ENCODE results near the gene CRIP2.

Gene CRIP2

GRCh38 chr14:105444859-105445258 is 29.8 kb upstream of the CRIP2 start:
- DNase-seq (ENCODE audit: low read depth in 3 of 3), result no peak

- no peak for DNase-seq (ENCODE audit: low read depth in 3 of 3)
Measured at GRCh38 chr14:105445290-105445689, 29.3 kb upstream of the CRIP2 start.

GRCh38 chr14:105445901-105446845 is 28.4 kb upstream of the CRIP2 start:
- no peak for DNase-seq (ENCODE audit: low read depth in 3 of 3)

GRCh38 chr14:105446971-105447370 is 27.6 kb upstream of the CRIP2 start:
- DNase-seq (ENCODE audit: low read depth in 3 of 3), result no peak

GRCh38 chr14:105447651-105448640 is 26.7 kb upstream of the CRIP2 start:
- DNase-seq (ENCODE audit: low read depth in 3 of 3), result no peak

GRCh38 chr14:105448706-105449111 is 25.9 kb upstream of the CRIP2 start:
- peak; percentile 18 to 40 (median 21) for DNase-seq (ENCODE audit: low read depth in 3 of 3)

- no peak for DNase-seq (ENCODE audit: low read depth in 3 of 3)
Measured at GRCh38 chr14:105449276-105450122, 25.1 kb upstream of the CRIP2 start.

GRCh38 chr14:105450123-105450505 is 24.5 kb upstream of the CRIP2 start:
- DNase-seq (ENCODE audit: low read depth in 3 of 3), result no peak

GRCh38 chr14:105450864-105451720 is 23.5 kb upstream of the CRIP2 start:
- DNase-seq (ENCODE audit: low read depth in 3 of 3), result no peak

- no peak for DNase-seq (ENCODE audit: low read depth in 3 of 3)
Measured at GRCh38 chr14:105452963-105453362, 21.7 kb upstream of the CRIP2 start.

- no peak for DNase-seq (ENCODE audit: low read depth in 3 of 3)
Measured at GRCh38 chr14:105453847-105454246, 20.8 kb upstream of the CRIP2 start.

GRCh38 chr14:105455086-105455640 is 19.5 kb upstream of the CRIP2 start:
- no peak for DNase-seq (ENCODE audit: low read depth in 3 of 3)

- no peak for DNase-seq (ENCODE audit: low read depth in 3 of 3)
Measured at GRCh38 chr14:105455766-105456660, 18.6 kb upstream of the CRIP2 start.

- no peak for DNase-seq (ENCODE audit: low read depth in 3 of 3)
Measured at GRCh38 chr14:105456736-105457617, 17.6 kb upstream of the CRIP2 start.

- DNase-seq (ENCODE audit: low read depth in 3 of 3), result no peak
Measured at GRCh38 chr14:105458010-105458409, 16.6 kb upstream of the CRIP2 start.

- no peak for DNase-seq (ENCODE audit: low read depth in 3 of 3)
Measured at GRCh38 chr14:105458571-105458970, 16.1 kb upstream of the CRIP2 start.

GRCh38 chr14:105460116-105460515 is 14.5 kb upstream of the CRIP2 start:
- no peak for DNase-seq (ENCODE audit: low read depth in 3 of 3)

GRCh38 chr14:105460616-105461015 is 14.0 kb upstream of the CRIP2 start:
- DNase-seq (ENCODE audit: low read depth in 3 of 3), result no peak
